NT2/D1 (cell line): ENCODE data around the gene HS6ST3.

ENCODE experiments used
- DNase-seq: peaks from one replicate; pipeline ENCODE4 v3.0.0-alpha.2; 2011; ENCODE audit warnings: low read depth, low spot score
- H3K27me3 ChIP-seq: 2 replicates; pipeline ENCODE4 v1.6.0; 2011; ENCODE audit warnings: mild to moderate bottlenecking; ENCODE audit not compliant: insufficient read length, insufficient read depth
- H3K36me3 ChIP-seq: 2 replicates; pipeline ENCODE4 v1.6.1; 2011; ENCODE audit warnings: mild to moderate bottlenecking, low read length, mixed read lengths; ENCODE audit not compliant: insufficient read depth, insufficient read length
- H3K4me1 ChIP-seq: 2 replicates; pipeline ENCODE4 v1.5.1; 2011; ENCODE audit not compliant: insufficient read depth, insufficient read length
- H3K4me3 ChIP-seq: 2 replicates; pipeline ENCODE4 v1.5.1; 2011; ENCODE audit warnings: low read depth; ENCODE audit not compliant: insufficient read length
- H3K9ac ChIP-seq: 2 replicates; pipeline ENCODE4 v1.6.0; 2011; ENCODE audit warnings: low read depth; ENCODE audit not compliant: insufficient read length
- H3K9me3 ChIP-seq: 2 replicates; pipeline ENCODE4 v1.5.1; 2011; ENCODE audit warnings: mild to moderate bottlenecking, low read length; ENCODE audit not compliant: insufficient read depth
- SUZ12 ChIP-seq: IDR thresholded peaks from 2 replicates; pipeline ENCODE4 v1.6.1; 2011; ENCODE audit not compliant: insufficient read length, insufficient read depth; ENCODE audit errors: extremely low read depth
- YY1 ChIP-seq: IDR thresholded peaks from 2 replicates; pipeline ENCODE4 v1.6.1; 2011; ENCODE audit not compliant: insufficient read length, insufficient read depth
- ZNF274 ChIP-seq: IDR thresholded peaks from 2 replicates; pipeline ENCODE4 v1.6.1; 2011; ENCODE audit warnings: mild to moderate bottlenecking, low read depth, low read length

Gene HS6ST3

GRCh38 chr13:96481482-96481881 lies 391.6 kb downstream of the HS6ST3 start:
- Histone ChIP-seq H3K27me3 (no peaks in the 10 kb centered on the region), H3K4me3 (no peak overlapping the region), H3K9ac (no peak overlapping the region), H3K36me3 (no peaks in the 10 kb centered on the region), H3K9me3 (no peaks in the 10 kb centered on the region), H3K4me1 (no peaks in the 10 kb centered on the region)
- TF ChIP-seq YY1 (no peak), ZNF274 (no peak)
- no peak for DNase-seq

GRCh38 chr13:96490496-96490989 lies 400.6 kb downstream of the HS6ST3 start:
- TF ChIP-seq YY1 = no peak
- TF ChIP-seq ZNF274 = no peak
- no peak for TF ChIP-seq SUZ12
- Histone ChIP-seq H3K9me3 (no peaks in the 10 kb centered on the region), H3K4me3 (no peak overlapping the region), H3K36me3 (no peaks in the 10 kb centered on the region), H3K27me3 (no peaks in the 10 kb centered on the region), H3K4me1 (no peaks in the 10 kb centered on the region), H3K9ac (no peak overlapping the region)
- DNase-seq = no peak

- DNase-seq = no peak
- H3K4me3 ChIP-seq = no peak overlapping the region
- no peaks in the 10 kb centered on the region for H3K36me3 ChIP-seq
- H3K27me3 ChIP-seq = no peaks in the 10 kb centered on the region
- no peaks in the 10 kb centered on the region for H3K9me3 ChIP-seq
- H3K4me1 ChIP-seq = no peaks in the 10 kb centered on the region
- H3K9ac ChIP-seq = no peak overlapping the region
- TF ChIP-seq ZNF274 (no peak), YY1 (no peak), SUZ12 (no peak)
Measured at GRCh38 chr13:96491103-96491502, 401.2 kb downstream of the HS6ST3 start.

- H3K9ac ChIP-seq = no peak overlapping the region
- no peaks in the 10 kb centered on the region for H3K4me1 ChIP-seq
- no peaks in the 10 kb centered on the region for H3K27me3 ChIP-seq
- TF ChIP-seq ZNF274 (no peak), SUZ12 (no peak), YY1 (no peak)
- H3K36me3 ChIP-seq = no peaks in the 10 kb centered on the region
- DNase-seq = no peak
- no peak overlapping the region for H3K4me3 ChIP-seq
- no peaks in the 10 kb centered on the region for H3K9me3 ChIP-seq
Measured at GRCh38 chr13:96492766-96493165, 402.9 kb downstream of the HS6ST3 start.

- Histone ChIP-seq H3K4me1 (no peaks in the 10 kb centered on the region), H3K9ac (no peak overlapping the region), H3K36me3 (no peaks in the 10 kb centered on the region), H3K4me3 (no peak overlapping the region), H3K9me3 (no peaks in the 10 kb centered on the region), H3K27me3 (no peaks in the 10 kb centered on the region)
- DNase-seq = no peak
- no peak for TF ChIP-seq YY1
- TF ChIP-seq ZNF274 = no peak
- TF ChIP-seq SUZ12 = no peak
Measured at GRCh38 chr13:96499656-96500055, 409.7 kb downstream of the HS6ST3 start.

GRCh38 chr13:96500953-96501352 lies 411.0 kb downstream of the HS6ST3 start:
- no peak for DNase-seq
- Histone ChIP-seq H3K9me3 (no peaks in the 10 kb centered on the region), H3K27me3 (no peaks in the 10 kb centered on the region), H3K4me1 (no peaks in the 10 kb centered on the region), H3K4me3 (no peak overlapping the region), H3K36me3 (no peaks in the 10 kb centered on the region), H3K9ac (no peak overlapping the region)
- TF ChIP-seq YY1 (no peak), SUZ12 (no peak), ZNF274 (no peak)

- no peak for TF ChIP-seq ZNF274
- TF ChIP-seq YY1 = no peak
- no peak for TF ChIP-seq SUZ12
Measured at GRCh38 chr13:96503481-96503880, 413.6 kb downstream of the HS6ST3 start.

More at GRCh38 chr13:96503481-96503880, 413.6 kb downstream of the HS6ST3 start:
- Histone ChIP-seq H3K27me3 (no peaks in the 10 kb centered on the region), H3K9ac (no peak overlapping the region), H3K9me3 (no peaks in the 10 kb centered on the region), H3K4me1 (no peaks in the 10 kb centered on the region), H3K4me3 (no peak overlapping the region), H3K36me3 (no peaks in the 10 kb centered on the region)
- DNase-seq = no peak
